HepG2 (cell line): Measurements from ENCODE around the gene IGF1. TPM values are rescaled to one million over a fixed set of nuclear protein-coding genes. Genes with fewer than 3 reads are reported as not detected.

Source experiments
- ATAC-seq: fragments of 200-7000 bp; cut with Tn5 transposase; 3 replicates; pipeline ENCODE4 v1.9.1; 2020; ENCODE audit warnings: mild to moderate bottlenecking, moderate library complexity
- BruUV-seq: library from RNA; stranded (reverse); fragments of 400-500 nt; replicated peaks from 2 replicates; lab custom pipeline; 2021; lab: Mats Ljungman, UMichigan
- CTCF ChIA-PET: fragments of 300-600 bp; formaldehyde crosslinking; extraction: SDS; loops from one replicate; lab custom pipeline; 2021; ENCODE audit warnings: low total read pairs, inconsistent platforms, low intra/inter-chr PET ratio; lab: Yijun Ruan, JAX
- POLR2A ChIA-PET: fragments of 350-600 bp; sonication (Branson Sonifier 250); formaldehyde crosslinking; loops from one replicate; lab custom pipeline; 2020; ENCODE audit warnings: antibody characterized with exemption, inconsistent platforms; lab: Yijun Ruan, JAX
- DNase-seq: peaks from one replicate; pipeline ENCODE4 v3.0.0-alpha.2; 2015; ENCODE audit warnings: low spot score
- FAIRE-seq: peaks from 3 replicates; lab custom pipeline; 2011; peaks lifted over from hg19 to GRCh38; lab: Jason Lieb, UNC
- H2AFZ ChIP-seq: one replicate; pipeline ENCODE4 v1.6.1; 2011; ENCODE audit warnings: low read length, inconsistent platforms
- H3K27ac ChIP-seq: fragments of 300-600 bp; 3 replicates; pipeline ENCODE4 v1.8.0; 2011; ENCODE audit warnings: mixed run types, mild to moderate bottlenecking, mixed read lengths, low read length, inconsistent platforms; ENCODE audit not compliant: insufficient read depth; ENCODE audit errors: extremely low read length
- H3K27me3 ChIP-seq, 2 experiments: fragments of 200-600 bp in 1 of 2; 2 replicates in 1 of 2; 3 replicates in 1 of 2; pipeline versions ENCODE4 v1.6.0 to v1.8.0; 2011; ENCODE audit warnings: low read length in 2 of 2, mild to moderate bottlenecking in 2 of 2, moderate library complexity in 2 of 2, inconsistent platforms in 1 of 2; ENCODE audit not compliant: insufficient read depth in 2 of 2, control insufficient read depth in 1 of 2
- H3K36me3 ChIP-seq, 2 experiments: fragments of 200-600 bp in 1 of 2; replicated peaks in 1 of 2; 2 replicates in 1 of 2; 3 replicates in 1 of 2; pipeline versions ENCODE4 v1.5.1 to v1.8.0; 2011; ENCODE audit warnings: low read length in 2 of 2, inconsistent platforms in 1 of 2; ENCODE audit not compliant: insufficient read depth in 2 of 2, control insufficient read depth in 1 of 2
- H3K4me1 ChIP-seq: 2 replicates; pipeline ENCODE4 v1.5.1; 2012; ENCODE audit warnings: low read length, inconsistent platforms; ENCODE audit not compliant: insufficient read depth
- H3K4me2 ChIP-seq: 2 replicates; pipeline ENCODE4 v1.6.0; 2011; ENCODE audit warnings: low read depth, low read length, inconsistent platforms
- H3K4me3 ChIP-seq, 3 experiments: fragments of 200-600 bp in 1 of 3; sonication (generic), shearing (Covaris generic) in 1 of 3; replicated peaks in 1 of 3; 2 replicates each; pipeline ENCODE4 v1.5.1; 2011 to 2016; ENCODE audit warnings: low read length in 3 of 3, inconsistent platforms in 2 of 3, low read depth in 2 of 3, mild to moderate bottlenecking in 2 of 3, control low read depth in 1 of 3, mixed read lengths in 1 of 3; ENCODE audit not compliant: insufficient read depth in 1 of 3
- H3K79me2 ChIP-seq: one replicate; pipeline ENCODE4 v1.6.1; 2011; ENCODE audit warnings: low read length, inconsistent platforms; ENCODE audit not compliant: insufficient read depth
- H3K9ac ChIP-seq: 2 replicates; pipeline ENCODE4 v1.6.0; 2011; ENCODE audit warnings: mild to moderate bottlenecking, low read depth, low read length, inconsistent platforms; ENCODE audit not compliant: insufficient read depth
- H3K9me3 ChIP-seq: 2 replicates; pipeline ENCODE4 v1.5.1; 2012; ENCODE audit warnings: mild to moderate bottlenecking, low read length
- H4K20me1 ChIP-seq: 2 replicates; pipeline ENCODE4 v1.6.0; 2011; ENCODE audit warnings: inconsistent platforms, mild to moderate bottlenecking, low read length, moderate library complexity; ENCODE audit not compliant: insufficient read depth
- EED ChIP-seq: sonication (generic); formaldehyde crosslinking; IDR thresholded peaks from 2 replicates; pipeline ENCODE4 v1.5.0; 2020; ENCODE audit warnings: mild to moderate bottlenecking, missing genetic modification reagents
- EZH2 ChIP-seq: conservative IDR thresholded peaks from 2 replicates; pipeline ENCODE4 v1.6.1; 2012; ENCODE audit warnings: mild to moderate bottlenecking, low read depth, low read length, moderate library complexity
- FOXO1 ChIP-seq: sonication (generic); formaldehyde crosslinking; IDR thresholded peaks from 2 replicates; pipeline ENCODE4 v1.4.0; 2020; ENCODE audit warnings: missing genetic modification reagents
- PHB2 ChIP-seq: fragments of 450-650 bp; IDR thresholded peaks from 2 replicates; pipeline ENCODE4 v1.6.1; 2018; ENCODE audit not compliant: partially characterized antibody
- SMAD9 ChIP-seq: sonication (generic); formaldehyde crosslinking; IDR thresholded peaks from 2 replicates; pipeline ENCODE4 v1.5.1; 2020; ENCODE audit warnings: mild to moderate bottlenecking, missing genetic modification reagents
- SRSF4 ChIP-seq: fragments of 200-400 bp; formaldehyde crosslinking; IDR thresholded peaks from one replicate; pipeline ENCODE4 v1.6.1; 2018; ENCODE audit warnings: mild to moderate bottlenecking, low read depth, low read length, moderate library complexity; ENCODE audit not compliant: poor library complexity, severe bottlenecking
- TP53 ChIP-seq: sonication (generic); formaldehyde crosslinking; conservative IDR thresholded peaks from 2 replicates; pipeline ENCODE4 v1.4.0; 2020; ENCODE audit warnings: missing genetic modification reagents
- XRCC5 ChIP-seq: fragments of 200-400 bp; formaldehyde crosslinking; optimal IDR thresholded peaks from 2 replicates; pipeline ENCODE3; 2017; ENCODE audit warnings: mild to moderate bottlenecking, low read length
- ZNF138 ChIP-seq: sonication (generic); formaldehyde crosslinking; IDR thresholded peaks from 2 replicates; pipeline ENCODE4 v1.5.0; 2020; ENCODE audit warnings: mild to moderate bottlenecking, low read depth, missing genetic modification reagents
- ZNF335 ChIP-seq: sonication (generic); formaldehyde crosslinking; IDR thresholded peaks from 2 replicates; pipeline ENCODE4 v1.4.0; 2020; ENCODE audit warnings: missing genetic modification reagents
- ZNF510 ChIP-seq: sonication (generic); formaldehyde crosslinking; IDR thresholded peaks from 2 replicates; pipeline ENCODE4 v1.4.0; 2020; ENCODE audit warnings: low read depth, mild to moderate bottlenecking, missing genetic modification reagents
- ZNF674 ChIP-seq: sonication (generic); formaldehyde crosslinking; IDR thresholded peaks from 2 replicates; pipeline ENCODE4 v1.5.0; 2020; ENCODE audit warnings: low read depth, mild to moderate bottlenecking, missing genetic modification reagents
- ZNF850 ChIP-seq: sonication (generic); formaldehyde crosslinking; conservative IDR thresholded peaks from 2 replicates; pipeline ENCODE4 v1.9.0; 2021; ENCODE audit warnings: mild to moderate bottlenecking, missing genetic modification reagents
- WGBS: methylation state at CpG from one replicate; pipeline ENCODE4 v1.1.6; 2017; ENCODE audit warnings: low lambda C conversion rate; 5-methylcytosine and 5-hydroxymethylcytosine counted together
- in situ Hi-C: cut with HindIII; loops from 2 replicates; pipeline ENCODE4 v1.10.0; 2017; ENCODE audit warnings: low pct_unique_long_range_greater_than_20kb; ENCODE audit not compliant: extremely low pct_ligation_motif_present
- intact Hi-C: fragments of 100-400 bp; cut with micrococcal nuclease; formaldehyde crosslinking; loops from one replicate; pipeline ENCODE4 v1.10.0; 2022; ENCODE audit not compliant: unreplicated experiment
- polyA plus RNA-seq, 8 experiments: library from polyadenylated mRNA; depleted of rRNA in 3 of 8; stranded (reverse) in 7 of 8; unstranded in 1 of 8; fragments of >200 nt; fragmentation: Illumina TruSeq in 4 of 8; extraction: Trizol in 4 of 8; gene quantifications; 2 replicates each; pipeline versions ENCODE4 v1.2.1 to v1.2.3, GENCODE V29; 2011 to 2016; ENCODE audit warnings: low read depth in 4 of 8, missing spikeins in 1 of 8, mixed read lengths in 1 of 8; ENCODE audit not compliant: insufficient read depth in 1 of 8
- total RNA-seq, 5 experiments: library from RNA; depleted of rRNA; stranded (reverse); fragments of >200 nt; fragmentation: Illumina TruSeq; extraction: Trizol; gene quantifications; 2 replicates each; pipeline ENCODE4 v1.2.3, GENCODE V29; 2016; ENCODE audit warnings: low read depth in 1 of 5
- TF ChIP-seq, protein P1 (sequence below): sonication (generic); formaldehyde crosslinking; conservative IDR thresholded peaks from 2 replicates; pipeline ENCODE4 v1.4.0; 2020; ENCODE audit warnings: missing genetic modification reagents
- TF ChIP-seq, protein P2 (sequence below): sonication (generic); formaldehyde crosslinking; IDR thresholded peaks from 2 replicates; pipeline ENCODE4 v1.5.0; 2020; ENCODE audit warnings: missing genetic modification reagents
- TF ChIP-seq, protein P3 (sequence below): sonication (generic); formaldehyde crosslinking; IDR thresholded peaks from 2 replicates; pipeline ENCODE4 v1.5.0; 2020; ENCODE audit warnings: mild to moderate bottlenecking, missing genetic modification reagents, borderline replicate concordance

Gene IGF1
- total and polyA plus RNA-seq, 2 of the 13 experiments (the other 11 are each of a cell fraction or from before 2014, with no cell fraction given), result not detected

DNA sequence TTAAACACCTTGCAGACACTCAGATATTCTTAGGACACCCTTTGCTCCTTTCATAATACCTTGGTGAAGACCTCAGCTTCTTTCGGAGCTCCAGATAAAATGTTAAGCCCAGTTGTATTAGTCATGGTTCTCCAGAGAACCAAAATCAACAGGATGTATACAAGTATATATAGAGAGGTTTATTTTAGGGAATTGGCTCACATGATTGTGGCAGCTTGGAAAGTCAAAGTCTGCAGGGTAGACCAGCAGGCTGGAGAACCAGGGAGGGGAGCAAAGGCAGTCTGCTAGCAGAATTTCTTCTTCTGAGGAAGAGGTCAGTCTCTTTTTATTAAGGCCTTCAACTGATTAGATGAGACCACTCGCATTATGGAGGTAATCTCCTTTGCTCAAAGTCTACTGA is 6.9 kb upstream of the IGF1 start:
- intact Hi-C loops, result loop anchor here (10.0 kb wide), 1 partner anchor 392 kb away; no protein-coding TSS in a partner anchor
- in situ Hi-C loops, result loop anchor here (25.0 kb wide), 1 partner anchor 175 kb away; no protein-coding TSS in a partner anchor
- no peaks in the 10 kb centered on the region for H3K79me2 ChIP-seq
- H4K20me1 ChIP-seq, result no peaks in the 10 kb centered on the region
- no peak overlapping the region for H3K27ac ChIP-seq
- 62% methylated on average over 2 of the region's 2 CpGs for WGBS
- FAIRE-seq (no peak), DNase-seq (no peak), ATAC-seq (no peak)
- H2AFZ ChIP-seq, result no peak overlapping the region
- no peak overlapping the region for H3K9ac ChIP-seq
- H3K9me3 ChIP-seq, result no peaks in the 10 kb centered on the region
- no peak overlapping the region for H3K4me3 ChIP-seq
- H3K4me2 ChIP-seq, result no peak overlapping the region
- BruUV-seq, result no TSS peak
- H3K36me3 ChIP-seq, result no peaks in the 10 kb centered on the region
- H3K27me3 ChIP-seq, result no peaks in the 10 kb centered on the region
- CTCF ChIA-PET, result no interaction called here
- POLR2A ChIA-PET, result no interaction called here
- H3K4me1 ChIP-seq, result no peaks in the 10 kb centered on the region
- TF ChIP-seq, protein P1, sequence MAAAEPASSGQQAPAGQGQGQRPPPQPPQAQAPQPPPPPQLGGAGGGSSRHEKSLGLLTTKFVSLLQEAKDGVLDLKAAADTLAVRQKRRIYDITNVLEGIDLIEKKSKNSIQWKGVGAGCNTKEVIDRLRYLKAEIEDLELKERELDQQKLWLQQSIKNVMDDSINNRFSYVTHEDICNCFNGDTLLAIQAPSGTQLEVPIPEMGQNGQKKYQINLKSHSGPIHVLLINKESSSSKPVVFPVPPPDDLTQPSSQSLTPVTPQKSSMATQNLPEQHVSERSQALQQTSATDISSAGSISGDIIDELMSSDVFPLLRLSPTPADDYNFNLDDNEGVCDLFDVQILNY (CRISPR knock-in tag), result no peak
- TF ChIP-seq ZNF674 (CRISPR knock-in tag) (no peak), PHB2 (no peak), EED (no peak), FOXO1 (CRISPR knock-in tag) (no peak), EZH2 (no peak), ZNF138 (CRISPR knock-in tag) (no peak), ZNF850 (CRISPR knock-in tag) (no peak), SRSF4 (no peak), SMAD9 (CRISPR knock-in tag) (no peak), TP53 (CRISPR knock-in tag) (no peak), ZNF510 (CRISPR knock-in tag) (no peak), XRCC5 (no peak), ZNF335 (no peak)
- TF ChIP-seq, protein P2, sequence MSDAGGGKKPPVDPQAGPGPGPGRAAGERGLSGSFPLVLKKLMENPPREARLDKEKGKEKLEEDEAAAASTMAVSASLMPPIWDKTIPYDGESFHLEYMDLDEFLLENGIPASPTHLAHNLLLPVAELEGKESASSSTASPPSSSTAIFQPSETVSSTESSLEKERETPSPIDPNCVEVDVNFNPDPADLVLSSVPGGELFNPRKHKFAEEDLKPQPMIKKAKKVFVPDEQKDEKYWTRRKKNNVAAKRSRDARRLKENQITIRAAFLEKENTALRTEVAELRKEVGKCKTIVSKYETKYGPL (CRISPR knock-in tag), result no peak
- TF ChIP-seq, protein P3, sequence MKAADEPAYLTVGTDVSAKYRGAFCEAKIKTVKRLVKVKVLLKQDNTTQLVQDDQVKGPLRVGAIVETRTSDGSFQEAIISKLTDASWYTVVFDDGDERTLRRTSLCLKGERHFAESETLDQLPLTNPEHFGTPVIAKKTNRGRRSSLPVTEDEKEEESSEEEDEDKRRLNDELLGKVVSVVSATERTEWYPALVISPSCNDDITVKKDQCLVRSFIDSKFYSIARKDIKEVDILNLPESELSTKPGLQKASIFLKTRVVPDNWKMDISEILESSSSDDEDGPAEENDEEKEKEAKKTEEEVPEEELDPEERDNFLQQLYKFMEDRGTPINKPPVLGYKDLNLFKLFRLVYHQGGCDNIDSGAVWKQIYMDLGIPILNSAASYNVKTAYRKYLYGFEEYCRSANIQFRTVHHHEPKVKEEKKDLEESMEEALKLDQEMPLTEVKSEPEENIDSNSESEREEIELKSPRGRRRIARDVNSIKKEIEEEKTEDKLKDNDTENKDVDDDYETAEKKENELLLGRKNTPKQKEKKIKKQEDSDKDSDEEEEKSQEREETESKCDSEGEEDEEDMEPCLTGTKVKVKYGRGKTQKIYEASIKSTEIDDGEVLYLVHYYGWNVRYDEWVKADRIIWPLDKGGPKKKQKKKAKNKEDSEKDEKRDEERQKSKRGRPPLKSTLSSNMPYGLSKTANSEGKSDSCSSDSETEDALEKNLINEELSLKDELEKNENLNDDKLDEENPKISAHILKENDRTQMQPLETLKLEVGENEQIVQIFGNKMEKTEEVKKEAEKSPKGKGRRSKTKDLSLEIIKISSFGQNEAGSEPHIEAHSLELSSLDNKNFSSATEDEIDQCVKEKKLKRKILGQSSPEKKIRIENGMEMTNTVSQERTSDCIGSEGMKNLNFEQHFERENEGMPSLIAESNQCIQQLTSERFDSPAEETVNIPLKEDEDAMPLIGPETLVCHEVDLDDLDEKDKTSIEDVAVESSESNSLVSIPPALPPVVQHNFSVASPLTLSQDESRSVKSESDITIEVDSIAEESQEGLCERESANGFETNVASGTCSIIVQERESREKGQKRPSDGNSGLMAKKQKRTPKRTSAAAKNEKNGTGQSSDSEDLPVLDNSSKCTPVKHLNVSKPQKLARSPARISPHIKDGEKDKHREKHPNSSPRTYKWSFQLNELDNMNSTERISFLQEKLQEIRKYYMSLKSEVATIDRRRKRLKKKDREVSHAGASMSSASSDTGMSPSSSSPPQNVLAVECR (CRISPR knock-in tag), result no peak
